Lower lobe of right lung (tissue), 2 donors: ENCODE results near the gene PRDM11. TPM values are rescaled to one million over a fixed set of nuclear protein-coding genes. Genes with fewer than 3 reads are reported as not detected.

Source experiments
- ATAC-seq, 2 donors: fragments of 200-7000 bp; cut with Tn5 transposase; one replicate each; pipeline ENCODE4 v1.9.1; 2020 to 2022; ENCODE audit warnings: mild to moderate bottlenecking in 2 of 2, moderate library complexity in 2 of 2
- DNase-seq: peaks from one replicate; pipeline ENCODE4 v3.0.0-alpha.2; 2020
- H3K27ac ChIP-seq: fragments of 200-600 bp; one replicate; pipeline ENCODE4 v1.8.0; 2022
- H3K27me3 ChIP-seq: fragments of 200-600 bp; one replicate; pipeline ENCODE4 v1.8.0; 2022; ENCODE audit warnings: low read depth
- H3K36me3 ChIP-seq: fragments of 200-600 bp; one replicate; pipeline ENCODE4 v1.8.0; 2022; ENCODE audit warnings: mild to moderate bottlenecking
- H3K4me1 ChIP-seq: fragments of 200-600 bp; one replicate; pipeline ENCODE4 v1.8.0; 2022
- H3K4me3 ChIP-seq: fragments of 200-600 bp; one replicate; pipeline ENCODE4 v1.8.0; 2022; ENCODE audit warnings: mild to moderate bottlenecking
- H3K9me3 ChIP-seq: fragments of 200-600 bp; one replicate; pipeline ENCODE4 v1.8.0; 2022
- intact Hi-C: fragments of 100-400 bp; cut with DNase I; formaldehyde crosslinking; loops from one replicate; pipeline ENCODE4 v1.11.0; 2022
- total RNA-seq: library from RNA; stranded (reverse); fragmentation: NEBNext Ultra II Directional; extraction: Animal tissue kit (Norgen Biotek cat#: 25700); gene quantifications from one replicate; pipeline ENCODE4 v1.2.1, GENCODE V29; 2021
- TF ChIP-seq, protein P1 (sequence below): fragments of 200-600 bp; IDR thresholded peaks from one replicate; pipeline ENCODE4 v1.8.0; 2022; ENCODE audit warnings: antibody characterized with exemption, mild to moderate bottlenecking
- donor health status: DM: no; HTN: yes; CAD: no; lungs with severe emphysema.

The PRDM11 gene
- total RNA-seq, 1 donor from 2014 or later: 15.1 TPM

DNA sequence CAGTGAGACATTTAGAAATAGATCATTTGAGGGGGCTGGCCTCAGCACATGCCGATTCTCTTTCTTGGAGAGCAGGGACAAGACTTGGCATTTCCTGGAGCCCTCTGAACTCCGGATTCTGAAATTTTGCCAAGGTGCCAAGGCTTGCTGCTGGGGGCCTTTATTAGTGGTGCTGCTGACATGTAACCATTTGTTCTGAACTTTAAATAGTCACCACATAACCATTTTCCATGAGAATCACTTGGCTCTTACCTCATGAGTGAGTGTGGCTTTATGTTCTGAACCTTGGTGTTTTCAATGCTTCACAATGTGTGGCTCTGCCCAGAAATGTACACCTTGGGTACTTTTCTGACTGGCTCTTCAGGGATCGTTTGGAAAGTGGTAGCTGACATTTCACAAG is 106.4 kb downstream of the PRDM11 start:
- ATAC-seq: no peak
- no peak for DNase-seq
- Histone ChIP-seq H3K36me3 (no peaks in the 10 kb centered on the region), H3K27ac (no peak overlapping the region), H3K4me1 (no peaks in the 10 kb centered on the region), H3K27me3 (peaks cover 11% of the 10 kb centered on the region), H3K9me3 (no peaks in the 10 kb centered on the region), H3K4me3 (no peak overlapping the region)
- intact Hi-C loops: no loop called here
- TF ChIP-seq, protein P1, sequence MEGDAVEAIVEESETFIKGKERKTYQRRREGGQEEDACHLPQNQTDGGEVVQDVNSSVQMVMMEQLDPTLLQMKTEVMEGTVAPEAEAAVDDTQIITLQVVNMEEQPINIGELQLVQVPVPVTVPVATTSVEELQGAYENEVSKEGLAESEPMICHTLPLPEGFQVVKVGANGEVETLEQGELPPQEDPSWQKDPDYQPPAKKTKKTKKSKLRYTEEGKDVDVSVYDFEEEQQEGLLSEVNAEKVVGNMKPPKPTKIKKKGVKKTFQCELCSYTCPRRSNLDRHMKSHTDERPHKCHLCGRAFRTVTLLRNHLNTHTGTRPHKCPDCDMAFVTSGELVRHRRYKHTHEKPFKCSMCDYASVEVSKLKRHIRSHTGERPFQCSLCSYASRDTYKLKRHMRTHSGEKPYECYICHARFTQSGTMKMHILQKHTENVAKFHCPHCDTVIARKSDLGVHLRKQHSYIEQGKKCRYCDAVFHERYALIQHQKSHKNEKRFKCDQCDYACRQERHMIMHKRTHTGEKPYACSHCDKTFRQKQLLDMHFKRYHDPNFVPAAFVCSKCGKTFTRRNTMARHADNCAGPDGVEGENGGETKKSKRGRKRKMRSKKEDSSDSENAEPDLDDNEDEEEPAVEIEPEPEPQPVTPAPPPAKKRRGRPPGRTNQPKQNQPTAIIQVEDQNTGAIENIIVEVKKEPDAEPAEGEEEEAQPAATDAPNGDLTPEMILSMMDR: no peak

DNA sequence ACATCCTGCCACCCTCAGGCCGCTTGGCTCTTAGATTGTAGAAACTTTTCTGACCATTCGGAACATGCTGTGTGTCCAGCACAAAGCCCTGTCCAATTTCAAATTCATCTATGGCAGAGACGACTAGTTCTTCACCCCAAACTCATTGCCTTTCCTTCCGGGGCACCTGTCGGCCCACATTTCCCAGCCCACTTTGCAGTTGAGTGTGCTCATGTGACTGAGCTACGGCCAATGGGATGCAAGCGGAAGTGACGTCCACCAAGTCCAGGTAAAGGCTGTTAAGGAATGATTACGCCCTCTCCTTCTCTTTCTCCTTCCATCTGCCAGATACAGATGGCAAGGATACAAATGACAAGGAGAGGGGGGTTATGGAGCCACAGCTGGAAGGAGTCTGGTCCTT is 107.2 kb downstream of the PRDM11 start:
- TF ChIP-seq, protein P1: no peak
- ATAC-seq (no peak), DNase-seq (no peak)
- Histone ChIP-seq H3K27ac (no peak overlapping the region), H3K9me3 (no peaks in the 10 kb centered on the region), H3K36me3 (no peaks in the 10 kb centered on the region), H3K4me1 (no peaks in the 10 kb centered on the region), H3K27me3 (peaks cover 11% of the 10 kb centered on the region), H3K4me3 (no peak overlapping the region)
- intact Hi-C loops: no loop called here

- Histone ChIP-seq H3K4me1 (no peaks in the 10 kb centered on the region), H3K36me3 (no peaks in the 10 kb centered on the region), H3K9me3 (no peaks in the 10 kb centered on the region), H3K4me3 (no peak overlapping the region), H3K27me3 (peaks cover 11% of the 10 kb centered on the region), H3K27ac (no peak overlapping the region)
- intact Hi-C loops: no loop called here
- DNase-seq (no peak), ATAC-seq (no peak)
- TF ChIP-seq, protein P1: no peak
Observed at GRCh38 chr11:45254070-45254469, 107.6 kb downstream of the PRDM11 start.

DNA sequence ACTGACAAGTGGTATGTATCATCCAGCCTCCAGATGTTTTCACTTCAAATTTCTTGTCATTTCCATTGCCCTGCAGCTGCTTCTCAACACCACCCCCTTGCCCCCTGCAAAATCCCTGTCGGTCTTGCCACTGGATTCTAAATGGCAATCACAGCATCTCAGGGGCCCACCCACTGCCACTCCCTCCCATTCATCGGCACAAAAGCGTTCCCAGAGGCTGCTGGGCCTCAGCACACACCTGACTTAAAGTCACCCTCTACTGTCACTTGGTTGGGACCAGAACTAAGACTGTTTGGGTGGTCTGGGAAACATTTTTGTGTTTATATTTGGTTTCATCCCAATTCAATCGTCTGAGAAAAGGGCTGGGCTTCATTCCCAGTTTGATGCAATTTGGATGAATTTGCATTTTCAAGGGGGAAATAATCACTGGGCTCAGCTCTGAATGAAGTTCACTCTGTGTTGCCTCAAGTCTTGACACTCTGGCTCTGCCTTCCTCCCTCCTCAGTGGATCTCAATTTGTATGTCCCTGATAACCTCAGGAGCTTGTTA is 112.6 kb downstream of the PRDM11 start:
- TF ChIP-seq, protein P1: no peak
- DNase-seq: no peak
- no peak overlapping the region for H3K4me3 ChIP-seq
- ATAC-seq: no peak
- H3K9me3 ChIP-seq: no peaks in the 10 kb centered on the region
- H3K27me3 ChIP-seq: peaks cover 12% of the 10 kb centered on the region
- no peak overlapping the region for H3K27ac ChIP-seq
- no peaks in the 10 kb centered on the region for H3K36me3 ChIP-seq
- H3K4me1 ChIP-seq: no peaks in the 10 kb centered on the region
- intact Hi-C loops: no loop called here

GRCh38 chr11:45259592-45259991 is 113.2 kb downstream of the PRDM11 start:
- ATAC-seq: no peak
- Histone ChIP-seq H3K27me3 (peaks cover 12% of the 10 kb centered on the region), H3K36me3 (no peaks in the 10 kb centered on the region), H3K4me1 (no peaks in the 10 kb centered on the region), H3K9me3 (no peaks in the 10 kb centered on the region), H3K4me3 (no peak overlapping the region), H3K27ac (no peak overlapping the region)
- no peak for DNase-seq
- intact Hi-C loops: no loop called here
- TF ChIP-seq, protein P1: no peak

DNA sequence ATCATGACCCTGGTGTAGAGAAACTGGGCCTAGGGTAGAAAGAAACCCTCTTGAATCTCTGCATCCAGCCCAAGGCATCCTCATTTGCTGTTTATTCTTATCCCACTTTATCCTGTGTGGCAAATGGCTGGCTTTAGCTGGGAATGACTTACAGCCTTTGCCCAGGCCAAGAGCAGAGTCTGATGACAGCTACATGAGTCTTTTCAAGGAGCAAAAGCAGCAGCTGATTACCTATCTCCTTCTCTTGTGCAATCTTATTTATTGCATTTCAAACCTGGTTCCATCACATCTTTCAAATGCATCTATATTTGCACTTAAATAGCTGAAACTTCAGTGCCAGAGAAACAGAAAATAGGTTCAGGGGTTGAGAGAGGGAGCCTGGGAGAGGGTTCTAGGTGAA is 113.6 kb downstream of the PRDM11 start:
- H3K4me1 ChIP-seq: no peaks in the 10 kb centered on the region
- intact Hi-C loops: no loop called here
- no peaks in the 10 kb centered on the region for H3K9me3 ChIP-seq
- H3K27me3 ChIP-seq: peaks cover 12% of the 10 kb centered on the region
- no peaks in the 10 kb centered on the region for H3K36me3 ChIP-seq
- TF ChIP-seq, protein P1: no peak
- ATAC-seq (no peak), DNase-seq (no peak)
- no peak overlapping the region for H3K4me3 ChIP-seq
- H3K27ac ChIP-seq: no peak overlapping the region
